SU-DHL-6 (cell line): Measurements from ENCODE around the gene MTMR12.

Experiments used
- H2AFZ ChIP-seq: fragments of 200-600 bp; sonication (generic); 2 replicates; pipeline ENCODE4 v1.6.1; 2014; ENCODE audit warnings: low read depth, mild to moderate bottlenecking, moderate library complexity, mixed read lengths, antibody characterized with exemption, low read length; ENCODE audit not compliant: severe bottlenecking
- H3F3A ChIP-seq: fragments of 200-600 bp; shearing (Covaris generic); 2 replicates; pipeline ENCODE4 v1.6.0; 2016; ENCODE audit warnings: antibody characterized with exemption, mild to moderate bottlenecking; ENCODE audit not compliant: insufficient read depth
- H3K27ac ChIP-seq: fragments of 200-600 bp; sonication (generic); 2 replicates; pipeline ENCODE4 v1.5.1; 2016; ENCODE audit warnings: low read depth, mild to moderate bottlenecking, low read length, moderate library complexity, mixed read lengths
- H3K27me3 ChIP-seq: fragments of 200-600 bp; sonication (generic), shearing (Covaris generic); 2 replicates; pipeline ENCODE4 v1.6.0; 2014; ENCODE audit warnings: mild to moderate bottlenecking, low read length
- H3K36me3 ChIP-seq: fragments of 200-600 bp; sonication (generic); 2 replicates; pipeline ENCODE4 v1.6.1; 2014; ENCODE audit warnings: mild to moderate bottlenecking, low read length, mixed read lengths
- H3K4me2 ChIP-seq: fragments of 300-600, 200-600 bp; shearing (Covaris generic), sonication (generic); 2 replicates; pipeline ENCODE4 v1.6.0; 2014; ENCODE audit warnings: low read length, low read depth, mild to moderate bottlenecking; ENCODE audit not compliant: poor library complexity, severe bottlenecking
- H3K4me3 ChIP-seq: fragments of 200-600 bp; sonication (generic); 2 replicates; pipeline ENCODE4 v1.5.1; 2014; ENCODE audit warnings: antibody characterized with exemption, low read length, mild to moderate bottlenecking, mixed read lengths; ENCODE audit not compliant: insufficient read depth, poor library complexity, severe bottlenecking
- H3K79me2 ChIP-seq: fragments of 200-600 bp; sonication (generic); 2 replicates; pipeline ENCODE4 v1.6.1; 2014; ENCODE audit warnings: mild to moderate bottlenecking, low read length, moderate library complexity; ENCODE audit not compliant: insufficient read depth
- H3K9ac ChIP-seq: fragments of 200-600 bp; sonication (generic); 2 replicates; pipeline ENCODE4 v1.7.0; 2014; ENCODE audit warnings: mild to moderate bottlenecking, low read length
- H3K9me2 ChIP-seq: fragments of 200-600 bp; sonication (generic); replicated peaks from 2 replicates; pipeline ENCODE4 v1.6.1; 2014; ENCODE audit warnings: low read length; ENCODE audit not compliant: insufficient read depth
- H3K9me3 ChIP-seq: fragments of 200-600 bp; sonication (generic); 2 replicates; pipeline ENCODE4 v1.6.1; 2014; ENCODE audit warnings: low read length, mixed read lengths; ENCODE audit not compliant: insufficient read depth
- H4K20me1 ChIP-seq: fragments of 200-600 bp; sonication (generic); 2 replicates; pipeline ENCODE4 v1.6.1; 2014; ENCODE audit warnings: low read depth, mild to moderate bottlenecking, antibody characterized with exemption, low read length, moderate library complexity, mixed read lengths
- EZH2phosphoT487 ChIP-seq: fragments of 200-600 bp; sonication (generic), shearing (Covaris generic); conservative IDR thresholded peaks from 2 replicates; pipeline ENCODE4 v1.6.1; 2018; ENCODE audit warnings: mild to moderate bottlenecking, antibody characterized with exemption, low read length, moderate library complexity, mixed read lengths
- TF ChIP-seq, protein P1 (sequence below): fragments of 200-600 bp; sonication (generic); IDR thresholded peaks from one replicate; pipeline ENCODE4 v1.5.1; 2017; ENCODE audit warnings: antibody characterized with exemption, mild to moderate bottlenecking, low read length, moderate library complexity; ENCODE audit not compliant: insufficient read depth, poor library complexity, severe bottlenecking

Gene MTMR12

DNA sequence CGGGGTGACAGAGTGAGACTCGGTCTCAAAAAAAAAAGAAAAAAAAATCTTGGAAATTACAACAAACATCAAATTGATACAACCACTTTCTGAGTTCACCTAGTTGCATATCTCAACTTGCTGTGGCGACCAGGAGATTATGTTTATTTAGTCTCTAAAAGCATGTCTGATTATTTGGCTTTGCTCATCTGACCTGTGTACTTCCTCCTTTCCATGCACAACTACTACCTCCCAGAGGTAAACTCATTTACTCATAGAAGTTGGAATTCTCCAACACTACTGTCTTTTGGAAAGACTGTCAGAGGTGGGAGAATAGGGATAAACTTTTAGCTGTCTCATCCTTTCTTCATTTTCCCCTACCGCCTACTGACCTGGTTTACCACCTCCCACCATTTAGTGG is 42.6 kb downstream of the MTMR12 start:
- Histone ChIP-seq H3K9ac (no peak overlapping the region), H3F3A (no peaks in the 10 kb centered on the region), H3K27me3 (no peaks in the 10 kb centered on the region), H3K36me3 (peaks cover 8% of the 10 kb centered on the region), H4K20me1 (no peaks in the 10 kb centered on the region), H3K79me2 (no peaks in the 10 kb centered on the region), H3K4me2 (no peak overlapping the region), H3K4me3 (no peak overlapping the region), H2AFZ (no peak overlapping the region), H3K9me2 (no peaks in the 10 kb centered on the region), H3K9me3 (no peaks in the 10 kb centered on the region), H3K27ac (no peak overlapping the region)
- no peak for TF ChIP-seq EZH2phosphoT487
- TF ChIP-seq, protein P1, sequence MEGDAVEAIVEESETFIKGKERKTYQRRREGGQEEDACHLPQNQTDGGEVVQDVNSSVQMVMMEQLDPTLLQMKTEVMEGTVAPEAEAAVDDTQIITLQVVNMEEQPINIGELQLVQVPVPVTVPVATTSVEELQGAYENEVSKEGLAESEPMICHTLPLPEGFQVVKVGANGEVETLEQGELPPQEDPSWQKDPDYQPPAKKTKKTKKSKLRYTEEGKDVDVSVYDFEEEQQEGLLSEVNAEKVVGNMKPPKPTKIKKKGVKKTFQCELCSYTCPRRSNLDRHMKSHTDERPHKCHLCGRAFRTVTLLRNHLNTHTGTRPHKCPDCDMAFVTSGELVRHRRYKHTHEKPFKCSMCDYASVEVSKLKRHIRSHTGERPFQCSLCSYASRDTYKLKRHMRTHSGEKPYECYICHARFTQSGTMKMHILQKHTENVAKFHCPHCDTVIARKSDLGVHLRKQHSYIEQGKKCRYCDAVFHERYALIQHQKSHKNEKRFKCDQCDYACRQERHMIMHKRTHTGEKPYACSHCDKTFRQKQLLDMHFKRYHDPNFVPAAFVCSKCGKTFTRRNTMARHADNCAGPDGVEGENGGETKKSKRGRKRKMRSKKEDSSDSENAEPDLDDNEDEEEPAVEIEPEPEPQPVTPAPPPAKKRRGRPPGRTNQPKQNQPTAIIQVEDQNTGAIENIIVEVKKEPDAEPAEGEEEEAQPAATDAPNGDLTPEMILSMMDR: no peak

DNA sequence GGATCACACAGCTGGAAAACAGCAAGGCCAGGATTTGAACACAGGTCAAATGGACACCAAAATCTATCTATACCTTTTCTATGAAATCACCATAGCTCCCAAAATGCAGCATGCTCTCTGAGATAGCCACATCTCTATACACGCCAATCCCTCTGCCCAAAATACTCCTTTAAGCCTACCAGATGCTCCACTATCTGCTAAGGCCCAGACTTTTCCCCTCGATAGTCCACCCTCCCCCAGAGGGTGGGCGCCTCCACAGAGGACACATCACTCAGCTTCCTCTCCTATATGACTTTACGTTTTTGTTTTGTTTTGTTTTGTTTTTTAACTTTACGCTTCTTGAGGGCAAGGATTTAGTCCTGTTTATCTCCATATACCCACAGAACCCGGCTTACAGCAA is 46.8 kb downstream of the MTMR12 start:
- Histone ChIP-seq H2AFZ (no peak overlapping the region), H3K79me2 (no peaks in the 10 kb centered on the region), H3K27ac (no peak overlapping the region), H3K4me3 (no peak overlapping the region), H3F3A (no peaks in the 10 kb centered on the region), H3K9me2 (no peaks in the 10 kb centered on the region), H3K36me3 (peaks cover 18% of the 10 kb centered on the region), H3K4me2 (no peak overlapping the region), H4K20me1 (no peaks in the 10 kb centered on the region), H3K27me3 (no peaks in the 10 kb centered on the region), H3K9me3 (no peaks in the 10 kb centered on the region), H3K9ac (no peak overlapping the region)
- no peak for TF ChIP-seq EZH2phosphoT487
- TF ChIP-seq, protein P1: no peak

DNA sequence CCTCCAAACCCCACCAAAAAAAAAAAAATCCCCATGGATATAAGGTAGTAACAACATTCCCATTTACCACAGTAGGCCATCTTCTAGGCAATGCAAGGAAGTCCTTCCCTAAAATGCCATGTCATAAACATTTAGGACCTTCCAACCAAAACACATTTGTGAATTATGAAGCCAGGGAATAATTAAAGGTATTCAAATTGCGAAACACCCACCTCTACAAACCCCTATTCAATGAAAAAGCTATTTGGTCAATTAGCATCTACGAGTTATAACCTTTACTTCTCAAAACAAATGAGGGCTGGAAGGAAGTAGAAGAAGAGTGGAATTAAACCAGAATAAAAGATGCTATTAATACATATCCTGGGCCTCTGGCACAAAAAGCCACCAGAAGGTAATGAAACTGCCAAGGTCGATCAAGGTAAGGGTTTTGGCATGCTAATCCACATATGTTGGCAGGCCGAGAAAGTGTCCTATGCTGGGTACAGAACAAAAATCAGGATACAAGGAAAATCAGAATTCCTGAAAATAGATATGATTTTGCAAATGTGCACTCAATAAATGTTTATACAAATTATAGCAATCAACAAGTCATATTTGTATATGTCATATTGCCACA is 47.7 kb downstream of the MTMR12 start:
- no peaks in the 10 kb centered on the region for H3K27me3 ChIP-seq
- H3K9me3 ChIP-seq: no peaks in the 10 kb centered on the region
- peaks cover 18% of the 10 kb centered on the region for H3K36me3 ChIP-seq
- no peaks in the 10 kb centered on the region for H3K9me2 ChIP-seq
- no peaks in the 10 kb centered on the region for H3K79me2 ChIP-seq
- H3K4me3 ChIP-seq: no peak overlapping the region
- H3F3A ChIP-seq: no peaks in the 10 kb centered on the region
- H3K4me2 ChIP-seq: no peak overlapping the region
- no peak overlapping the region for H3K9ac ChIP-seq
- H4K20me1 ChIP-seq: no peaks in the 10 kb centered on the region
- no peak overlapping the region for H3K27ac ChIP-seq
- no peak overlapping the region for H2AFZ ChIP-seq
- no peak for TF ChIP-seq EZH2phosphoT487
- TF ChIP-seq, protein P1: no peak
